HG03457 (cell line): ENCODE results near the gene FCMR.
"Not testable (repeated sequence)": the region's sequence is repeated elsewhere in the genome, so short reads cannot be mapped to it uniquely, and the experiment has no call there.

Experiments used
- ATAC-seq: cut with Tn5 transposase; IDR thresholded peaks from one replicate; pipeline ENCODE4 v1.9.1; 2021; ENCODE audit warnings: moderate number of reproducible peaks; ENCODE audit not compliant: unreplicated experiment

Gene FCMR

DNA sequence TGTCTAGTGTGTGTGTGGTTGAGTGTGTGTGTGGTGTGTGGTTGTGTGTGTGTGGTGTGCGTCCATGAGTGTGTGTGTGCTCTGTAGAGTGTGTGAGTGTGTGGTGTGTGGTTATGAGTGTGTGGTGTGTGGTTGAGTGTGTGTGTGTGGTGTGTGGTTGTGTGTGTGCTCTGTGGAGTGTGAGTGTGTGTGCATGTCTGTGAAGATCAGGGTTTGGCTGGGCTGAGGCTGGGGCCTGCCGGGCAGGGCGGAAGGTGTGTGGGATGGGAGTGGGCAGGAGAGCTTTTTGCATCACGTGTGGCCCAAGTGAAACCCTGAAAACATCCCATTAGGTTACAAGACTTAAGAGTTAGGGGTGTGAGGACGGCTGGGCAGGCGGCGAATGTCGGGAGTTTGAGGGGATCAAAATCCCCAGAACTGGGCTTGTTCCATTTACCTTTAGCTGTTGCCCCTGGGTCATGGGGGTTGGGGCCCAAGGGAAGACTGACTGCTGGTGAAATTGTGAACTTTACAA, 2.9 kb upstream of the FCMR start:
- peak; percentile 3 for ATAC-seq

GRCh38 chr1:206923961-206924557, 2.3 kb upstream of the FCMR start:
- not testable (repeated sequence) for ATAC-seq

GRCh38 chr1:206923009-206923960, 1.5 kb upstream of the FCMR start:
- no peak for ATAC-seq

- ATAC-seq = no peak
Observed at GRCh38 chr1:206922524-206922923, 783 bp upstream of the FCMR start.

GRCh38 chr1:206918076-206918475, 3.7 kb downstream of the FCMR start:
- no peak for ATAC-seq

DNA sequence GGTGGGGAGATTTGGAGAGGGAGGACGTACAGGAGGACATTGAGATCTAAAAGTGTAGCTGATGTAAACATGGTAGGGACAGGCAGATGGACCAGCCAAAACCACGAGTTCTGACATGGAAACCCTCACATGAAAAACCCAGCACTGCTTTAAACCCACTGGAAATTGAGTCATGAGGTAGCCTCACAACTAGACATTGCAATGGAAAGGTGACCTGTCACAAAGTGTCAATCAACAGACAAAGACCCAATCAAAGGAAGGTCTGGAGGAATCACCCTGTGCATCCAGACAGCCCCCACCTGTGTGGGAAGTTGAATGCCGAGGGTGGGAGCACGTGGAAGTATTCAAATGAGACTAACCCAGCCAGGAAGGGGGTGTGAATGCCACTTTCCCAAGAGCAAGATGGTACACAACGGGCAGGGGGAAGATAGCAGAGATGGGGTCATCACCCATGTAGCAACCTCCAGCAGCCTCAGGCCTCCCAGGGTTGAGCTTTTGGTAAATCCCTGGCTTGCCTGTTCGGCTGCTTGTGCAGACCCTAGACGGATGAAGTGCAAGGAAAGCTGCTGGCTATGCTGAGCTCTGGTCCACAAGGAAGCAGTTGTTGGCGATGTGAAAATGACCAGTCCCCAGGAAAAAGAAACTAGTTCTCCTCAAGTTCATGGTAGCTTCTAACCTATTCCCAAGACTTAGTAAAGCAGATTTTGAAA, 5.6 kb downstream of the FCMR start:
- ATAC-seq = no peak

DNA sequence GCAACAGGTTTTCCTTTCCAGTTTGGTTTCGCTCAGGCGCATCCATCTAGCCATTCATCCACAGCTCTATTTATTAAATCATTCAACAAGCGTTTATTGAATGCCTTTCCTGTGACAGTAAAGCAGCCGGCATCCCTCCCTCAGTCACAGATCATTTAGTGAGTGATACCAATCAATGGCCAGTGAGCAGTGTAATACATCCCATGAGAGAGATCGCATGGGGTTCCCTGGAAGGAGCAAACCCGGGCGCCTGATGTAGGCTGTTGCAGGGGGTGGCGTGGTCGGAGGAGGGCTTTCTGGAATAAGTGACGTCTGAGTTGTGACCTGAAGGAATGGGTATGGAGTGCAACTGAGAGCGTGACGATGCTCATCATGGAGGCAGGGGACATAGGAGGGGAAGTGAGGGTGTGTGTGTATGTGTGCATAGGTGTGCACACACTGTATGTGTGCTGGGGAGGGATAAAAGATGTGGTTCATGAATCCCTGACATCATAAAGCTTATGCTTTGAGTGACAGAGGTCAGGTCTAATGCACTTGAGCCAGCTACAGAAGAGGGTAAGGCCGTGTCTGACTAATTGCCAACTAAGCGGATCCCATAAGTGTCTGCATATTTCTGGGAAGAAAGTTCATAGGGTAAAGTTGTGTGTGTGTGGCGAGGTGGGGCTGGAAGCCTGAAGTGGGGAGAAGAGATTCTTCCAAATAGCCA, 6.6 kb downstream of the FCMR start:
- no peak for ATAC-seq

- ATAC-seq = no peak
Observed at GRCh38 chr1:206913766-206914537, 7.8 kb downstream of the FCMR start.

- ATAC-seq = peak; percentile 60
Observed at GRCh38 chr1:206912445-206913095, 9.2 kb downstream of the FCMR start.

GRCh38 chr1:206911064-206911663, 10.6 kb downstream of the FCMR start:
- ATAC-seq = no peak

DNA sequence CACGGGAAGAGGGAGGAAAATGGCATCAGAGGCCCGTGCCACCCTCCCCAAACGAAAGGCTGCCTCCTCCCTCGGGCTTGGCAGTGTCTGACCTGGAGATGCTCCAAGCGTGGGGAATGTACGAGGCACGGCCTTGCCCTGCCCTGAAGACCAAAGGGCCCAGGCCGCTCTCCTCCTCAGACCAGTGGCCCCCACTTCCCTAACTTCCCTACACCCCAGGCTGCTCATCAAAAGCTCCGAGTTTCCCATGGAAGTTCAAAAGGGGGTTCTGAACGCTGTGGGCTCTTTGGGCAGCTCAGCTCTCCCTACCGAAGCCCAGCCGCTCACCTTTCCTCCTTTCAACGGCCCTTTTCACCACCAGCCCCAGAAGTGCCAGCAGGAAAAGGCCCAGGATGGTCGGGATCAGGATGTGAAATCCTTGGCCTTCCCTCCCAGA, 11.8 kb downstream of the FCMR start:
- ATAC-seq = no peak

DNA sequence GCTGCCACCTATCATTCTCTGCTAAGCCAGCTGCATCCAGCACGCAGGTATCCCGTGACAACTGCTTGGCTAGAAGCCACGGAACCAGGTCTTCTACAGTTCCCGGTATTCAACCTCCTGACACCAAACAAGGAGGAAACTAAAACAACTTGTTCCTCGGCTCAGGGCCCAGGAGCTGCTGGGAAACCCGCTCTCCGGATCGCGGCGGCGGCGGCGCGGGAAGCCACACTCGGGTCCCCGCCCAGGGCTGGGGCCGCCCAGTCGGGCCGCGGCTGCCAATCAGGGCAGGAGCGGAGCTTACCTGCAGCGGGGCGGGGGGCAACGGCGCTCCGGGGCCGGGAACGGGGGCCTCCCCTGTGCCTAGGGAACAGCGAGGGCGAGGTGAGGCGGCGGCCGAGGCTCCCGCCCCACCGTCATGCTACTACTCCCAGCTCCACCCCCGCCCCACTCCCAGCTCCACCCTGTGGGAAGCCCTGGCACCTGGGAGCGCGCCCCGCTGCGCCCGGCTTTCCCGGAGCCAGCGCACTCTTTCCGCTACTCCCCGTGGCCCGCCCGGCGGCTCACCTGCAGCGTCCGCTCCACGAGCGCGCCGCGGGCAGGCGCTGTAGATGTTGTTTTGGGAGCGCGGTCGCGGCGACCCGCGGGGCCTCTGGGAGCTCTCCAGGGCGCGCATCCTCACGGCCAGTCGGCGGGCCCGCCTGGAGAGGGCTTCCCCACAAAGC, 12.4 kb downstream of the FCMR start:
- ATAC-seq = no peak

- ATAC-seq = no peak
Observed at GRCh38 chr1:206908038-206908437, 13.7 kb downstream of the FCMR start.

DNA sequence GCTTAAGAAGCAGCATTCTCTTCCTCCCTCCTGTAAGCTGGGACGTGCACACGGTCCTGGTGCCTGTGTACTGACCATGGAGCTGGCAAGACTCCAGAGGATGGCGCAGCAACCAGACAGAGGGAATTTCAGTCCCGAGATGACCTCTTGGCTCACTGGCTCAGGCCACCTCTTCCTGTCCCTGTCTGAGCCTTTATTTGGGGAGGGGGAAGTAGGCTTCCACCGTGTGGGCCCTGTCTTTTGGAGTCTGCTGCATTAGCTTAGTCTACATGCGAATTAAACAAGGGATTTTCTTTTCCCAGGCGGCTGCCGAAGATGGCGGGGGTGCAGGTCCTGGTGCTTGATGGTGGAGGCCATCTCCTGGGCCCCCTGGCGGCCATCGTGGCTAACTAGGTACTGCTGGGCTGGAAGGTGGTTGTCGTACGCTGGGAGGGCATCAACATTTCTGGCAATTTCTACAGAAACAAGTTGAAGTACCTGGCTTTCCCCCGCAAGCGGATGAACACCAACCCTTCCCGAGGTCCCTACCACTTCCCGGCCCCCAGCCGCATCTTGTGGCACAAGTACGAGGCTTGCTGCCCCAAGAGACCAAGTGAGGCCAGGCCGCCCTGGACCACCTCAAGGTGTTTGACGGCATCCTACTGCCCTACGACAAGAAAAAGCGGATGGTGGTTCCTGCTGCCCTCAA, 14.3 kb downstream of the FCMR start:
- no peak for ATAC-seq

GRCh38 chr1:206905295-206906164, 16.2 kb downstream of the FCMR start:
- ATAC-seq = no peak

DNA sequence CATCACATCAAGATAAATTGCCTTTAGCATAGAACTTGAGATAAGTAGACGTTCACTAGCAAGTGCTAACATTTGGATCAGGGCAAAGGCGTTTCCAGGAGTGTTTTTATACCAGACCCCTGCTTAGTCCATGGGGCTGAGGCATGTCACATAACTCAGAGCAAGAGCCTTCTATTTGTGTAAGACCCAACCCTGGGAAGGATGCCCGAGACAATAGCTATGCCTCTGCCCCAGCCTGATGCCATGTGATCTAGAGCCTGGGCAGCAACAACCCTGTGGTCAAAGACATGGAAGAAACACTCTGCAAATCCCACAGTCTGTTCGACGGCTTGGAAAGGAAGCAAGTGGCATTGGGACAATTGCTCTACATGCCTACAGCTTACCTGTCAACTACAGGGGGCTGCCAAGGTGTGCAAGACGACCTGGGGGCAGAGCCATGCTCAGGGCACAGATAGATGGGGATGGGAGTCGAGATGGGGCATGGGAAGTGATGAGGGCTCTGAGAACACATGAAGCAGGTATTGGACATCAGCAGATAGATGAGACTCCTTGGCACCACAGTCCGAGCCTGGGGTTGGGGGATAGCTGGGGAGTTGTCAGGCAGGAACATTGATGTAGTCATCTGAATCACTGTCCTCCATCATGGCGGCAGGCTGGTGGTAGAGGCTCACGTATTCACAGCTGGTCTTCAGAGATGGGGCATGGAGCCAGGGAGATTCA, 17.2 kb downstream of the FCMR start:
- no peak for ATAC-seq
